ENCODE results near the gene EPB41L1.

Gene EPB41L1

GRCh38 chr20:36197271-36197670 is 42.7 kb downstream of the EPB41L1 start:
- TF ChIP-seq, protein P1, sequence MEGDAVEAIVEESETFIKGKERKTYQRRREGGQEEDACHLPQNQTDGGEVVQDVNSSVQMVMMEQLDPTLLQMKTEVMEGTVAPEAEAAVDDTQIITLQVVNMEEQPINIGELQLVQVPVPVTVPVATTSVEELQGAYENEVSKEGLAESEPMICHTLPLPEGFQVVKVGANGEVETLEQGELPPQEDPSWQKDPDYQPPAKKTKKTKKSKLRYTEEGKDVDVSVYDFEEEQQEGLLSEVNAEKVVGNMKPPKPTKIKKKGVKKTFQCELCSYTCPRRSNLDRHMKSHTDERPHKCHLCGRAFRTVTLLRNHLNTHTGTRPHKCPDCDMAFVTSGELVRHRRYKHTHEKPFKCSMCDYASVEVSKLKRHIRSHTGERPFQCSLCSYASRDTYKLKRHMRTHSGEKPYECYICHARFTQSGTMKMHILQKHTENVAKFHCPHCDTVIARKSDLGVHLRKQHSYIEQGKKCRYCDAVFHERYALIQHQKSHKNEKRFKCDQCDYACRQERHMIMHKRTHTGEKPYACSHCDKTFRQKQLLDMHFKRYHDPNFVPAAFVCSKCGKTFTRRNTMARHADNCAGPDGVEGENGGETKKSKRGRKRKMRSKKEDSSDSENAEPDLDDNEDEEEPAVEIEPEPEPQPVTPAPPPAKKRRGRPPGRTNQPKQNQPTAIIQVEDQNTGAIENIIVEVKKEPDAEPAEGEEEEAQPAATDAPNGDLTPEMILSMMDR (IDR thresholded peaks at IDR 0.05; ENCODE audit: low read depth, low read length, missing control alignments) = no peak
- H3K4me3 ChIP-seq (replicated peaks; ENCODE audit: low read depth, low read length) = no peak overlapping the region
- DNase-seq (ENCODE audit: extremely low read depth, low read depth) = no peak

DNA sequence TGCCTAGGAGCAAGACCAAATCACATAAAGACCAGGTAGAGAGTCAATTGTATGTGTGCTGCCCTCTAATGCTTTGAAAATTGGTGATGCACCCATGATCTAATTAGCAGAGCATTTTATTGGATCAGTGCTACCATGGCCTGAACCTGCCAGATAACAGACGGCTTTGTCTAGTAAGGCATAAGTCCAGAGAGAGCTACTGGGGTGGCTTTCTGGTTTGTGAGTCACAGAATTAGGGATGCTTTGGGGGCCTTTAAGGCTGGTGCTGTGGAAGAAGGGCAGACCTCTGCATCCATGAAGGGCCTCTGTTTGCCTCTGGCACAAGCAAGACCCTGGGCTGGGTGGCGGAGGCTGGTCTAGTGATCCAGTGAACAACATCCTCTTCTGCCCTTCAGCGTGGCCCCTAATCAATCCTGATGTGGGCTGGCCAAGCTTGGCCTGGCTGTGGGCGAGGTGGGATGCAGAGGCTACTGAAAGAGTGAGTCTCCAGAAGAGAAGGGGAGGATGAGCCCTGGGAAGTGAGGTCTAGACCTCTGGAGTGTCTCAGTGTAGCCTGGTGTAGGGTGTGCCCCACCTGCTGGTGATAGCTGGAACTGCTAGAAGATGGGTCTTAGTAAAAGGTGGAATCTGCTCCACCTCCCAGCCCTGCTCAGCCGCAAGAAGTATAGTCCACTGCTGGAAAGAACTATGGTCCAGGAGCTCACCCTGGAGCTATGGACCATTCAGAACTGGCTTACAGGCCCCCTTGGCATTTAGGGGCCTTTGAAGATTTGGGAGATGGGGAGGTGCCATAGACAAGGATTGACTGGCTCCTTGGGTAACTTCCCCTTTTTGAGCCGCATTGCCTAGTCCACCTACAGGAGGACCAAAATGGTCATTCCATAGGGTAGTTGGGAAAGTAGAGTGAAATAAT is 45.1 kb downstream of the EPB41L1 start:
- DNase-seq (ENCODE audit: extremely low read depth, low read depth) = peak; percentile 52
- TF ChIP-seq, protein P1 (IDR thresholded peaks at IDR 0.05; ENCODE audit: low read depth, low read length, missing control alignments) = peak; percentile 94
- no peak overlapping the region for H3K4me3 ChIP-seq (replicated peaks; ENCODE audit: low read depth, low read length)

DNA sequence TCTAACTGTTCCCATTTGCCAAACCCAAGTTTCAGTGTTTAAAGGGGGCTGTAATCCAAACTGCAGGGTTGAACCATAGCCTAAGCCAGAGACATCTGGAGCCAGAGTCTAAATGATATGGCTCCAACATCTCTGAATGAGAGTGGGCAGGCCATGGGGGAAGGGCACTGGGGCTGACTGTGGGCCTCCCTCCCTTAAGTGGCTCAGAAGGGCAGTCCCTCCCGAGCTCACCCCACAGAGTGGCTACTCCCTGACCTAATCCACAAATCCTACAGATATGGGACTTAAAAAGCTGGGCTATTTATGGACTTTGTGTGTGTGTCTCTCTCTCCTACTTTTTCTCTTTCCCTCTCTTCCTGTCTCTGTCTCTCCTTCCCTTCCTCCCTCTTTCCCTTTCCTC is 45.9 kb downstream of the EPB41L1 start:
- H3K4me3 ChIP-seq (replicated peaks; ENCODE audit: low read depth, low read length) = no peak overlapping the region
- TF ChIP-seq, protein P1 (IDR thresholded peaks at IDR 0.05; ENCODE audit: low read depth, low read length, missing control alignments) = no peak
- no peak for DNase-seq (ENCODE audit: extremely low read depth, low read depth)

- H3K4me3 ChIP-seq (replicated peaks; ENCODE audit: low read depth, low read length) = no peak overlapping the region
- DNase-seq (ENCODE audit: extremely low read depth, low read depth) = no peak
- TF ChIP-seq, protein P1 (IDR thresholded peaks at IDR 0.05; ENCODE audit: low read depth, low read length, missing control alignments) = no peak
Measured at GRCh38 chr20:36201198-36201597, 46.7 kb downstream of the EPB41L1 start.

- TF ChIP-seq, protein P1 (IDR thresholded peaks at IDR 0.05; ENCODE audit: low read depth, low read length, missing control alignments) = peak; percentile 100
- no peak overlapping the region for H3K4me3 ChIP-seq (replicated peaks; ENCODE audit: low read depth, low read length)
- peak; percentile 11 for DNase-seq (ENCODE audit: extremely low read depth, low read depth)
Measured at GRCh38 chr20:36202891-36203338, 48.4 kb downstream of the EPB41L1 start.

- no peak overlapping the region for H3K4me3 ChIP-seq (replicated peaks; ENCODE audit: low read depth, low read length)
- TF ChIP-seq, protein P1 (IDR thresholded peaks at IDR 0.05; ENCODE audit: low read depth, low read length, missing control alignments) = no peak
- DNase-seq (ENCODE audit: extremely low read depth, low read depth) = no peak
Measured at GRCh38 chr20:36203861-36204260, 49.3 kb downstream of the EPB41L1 start.

All from HFF-Myc (cell line).